OCI-LY7 (cell line): Measurements from ENCODE around the gene DNAAF3. TPM values are rescaled to one million over a fixed set of nuclear protein-coding genes. Genes with fewer than 3 reads are reported as not detected.
A peak's percentile ranks its signal among the peaks of the same experiment; 100 is the strongest.

Experiments used
- BruUV-seq: library from RNA; stranded (reverse); fragments of 400-500 nt; replicated peaks from 2 replicates; lab custom pipeline; 2021; lab: Mats Ljungman, UMichigan
- CTCF ChIA-PET: fragments of 300-600 bp; sonication (Branson Sonifier 250); formaldehyde crosslinking; loops from one replicate; lab custom pipeline; 2022; ENCODE audit warnings: antibody characterized with exemption; ENCODE audit not compliant: unreplicated experiment; lab: Charles Lee
- POLR2A ChIA-PET: fragments of 300-600 bp; sonication (Branson Sonifier 250); formaldehyde crosslinking; loops from one replicate; lab custom pipeline; 2022; ENCODE audit warnings: antibody characterized with exemption; lab: Charles Lee
- DNase-seq: peaks from one replicate; pipeline ENCODE4 v3.0.0-alpha.2; 2015; ENCODE audit warnings: low spot score
- H2AFZ ChIP-seq: fragments of 200-600 bp; sonication (generic), shearing (Covaris generic); 2 replicates; pipeline ENCODE4 v1.6.1; 2014; ENCODE audit warnings: mild to moderate bottlenecking, antibody characterized with exemption, low read length, moderate library complexity
- H3K27ac ChIP-seq: fragments of 200-600 bp; sonication (generic); 2 replicates; pipeline ENCODE4 v1.5.1; 2014; ENCODE audit warnings: mixed run types, low read depth, mild to moderate bottlenecking, moderate library complexity, low read length, inconsistent platforms; ENCODE audit not compliant: poor library complexity, severe bottlenecking
- H3K36me3 ChIP-seq: fragments of 200-600 bp; sonication (generic); 2 replicates; pipeline ENCODE4 v1.6.1; 2014; ENCODE audit warnings: mild to moderate bottlenecking, antibody characterized with exemption, low read length, moderate library complexity, mixed read lengths; ENCODE audit not compliant: insufficient read depth
- H3K4me1 ChIP-seq: fragments of 200-600 bp; sonication (generic); 2 replicates; pipeline ENCODE4 v1.5.1; 2014; ENCODE audit warnings: mild to moderate bottlenecking, low read length; ENCODE audit not compliant: insufficient read depth, poor library complexity, severe bottlenecking
- H3K4me2 ChIP-seq: fragments of 200-600 bp; sonication (generic); 2 replicates; pipeline ENCODE4 v1.6.1; 2014; ENCODE audit warnings: mild to moderate bottlenecking, low read length
- H3K4me3 ChIP-seq: fragments of 200-600 bp; sonication (generic); 2 replicates; pipeline ENCODE4 v1.5.1; 2014; ENCODE audit warnings: mild to moderate bottlenecking, low read depth, low read length; ENCODE audit not compliant: poor library complexity, severe bottlenecking
- H3K79me2 ChIP-seq: fragments of 200-600 bp; sonication (generic); 2 replicates; pipeline ENCODE4 v1.6.1; 2016; ENCODE audit warnings: low read depth, mild to moderate bottlenecking, low read length, moderate library complexity, mixed read lengths; ENCODE audit not compliant: insufficient read depth
- H3K9me2 ChIP-seq: fragments of 200-600 bp; sonication (generic); 2 replicates; pipeline ENCODE4 v1.6.1; 2016; ENCODE audit warnings: mild to moderate bottlenecking, low read length, mixed read lengths; ENCODE audit not compliant: insufficient read depth
- H3K9me3 ChIP-seq: fragments of 200-600 bp; sonication (generic); 2 replicates; pipeline ENCODE4 v1.6.1; 2014; ENCODE audit warnings: mild to moderate bottlenecking, mixed run types, low read length, mixed read lengths
- H4K20me1 ChIP-seq: fragments of 200-600 bp; sonication (generic); 2 replicates; pipeline ENCODE4 v1.6.1; 2014; ENCODE audit warnings: mild to moderate bottlenecking, antibody characterized with exemption, low read length, moderate library complexity, mixed read lengths; ENCODE audit not compliant: insufficient read depth
- CTCF ChIP-seq: fragments of 200-600 bp; sonication (generic); conservative IDR thresholded peaks from 2 replicates; pipeline ENCODE4 v1.5.1; 2014; ENCODE audit warnings: mild to moderate bottlenecking, antibody characterized with exemption, low read length, moderate library complexity, mixed read lengths
- EZH2phosphoT487 ChIP-seq: fragments of 200-600 bp; sonication (generic); IDR thresholded peaks from 2 replicates; pipeline ENCODE4 v1.6.1; 2018; ENCODE audit warnings: low read depth, borderline replicate concordance, mild to moderate bottlenecking, mixed run types, antibody characterized with exemption, low read length, moderate library complexity, mixed read lengths
- intact Hi-C: fragments of 100-400 bp; cut with micrococcal nuclease; formaldehyde crosslinking; loops from one replicate; pipeline ENCODE4 v1.10.0; 2022; ENCODE audit not compliant: unreplicated experiment
- total RNA-seq, 2 experiments: library from RNA; depleted of rRNA in 1 of 2; stranded (reverse); fragments of >200 nt in 1 of 2; shearing (Covaris generic) in 1 of 2; gene quantifications; 2 replicates each; pipeline ENCODE4 v1.2.3, GENCODE V29; 2014 to 2022

DNAAF3 gene
- total RNA-seq, 2 experiments from 2014 or later = 2.5 to 2.8 TPM

GRCh38 chr19:55212447-55212846, 46.0 kb upstream of the DNAAF3 start:
- intact Hi-C loops = loop anchor here (1.0 to 2.0 kb wide), 3 partner anchors 42 to 206 kb away; no protein-coding TSS in a partner anchor
- DNase-seq = peak; percentile 87

GRCh38 chr19:55209693-55210472, 43.5 kb upstream of the DNAAF3 start:
- no peak for DNase-seq
- H3K9me2 ChIP-seq = no peaks in the 10 kb centered on the region
- POLR2A ChIA-PET = no interaction called here
- no peak for TF ChIP-seq CTCF
- TF ChIP-seq EZH2phosphoT487 = no peak
- BruUV-seq = no TSS peak
- H3K36me3 ChIP-seq = no peaks in the 10 kb centered on the region
- H2AFZ ChIP-seq = no peak overlapping the region
- no peaks in the 10 kb centered on the region for H4K20me1 ChIP-seq
- H3K9me3 ChIP-seq = no peaks in the 10 kb centered on the region
- H3K27ac ChIP-seq = no peak overlapping the region
- no peaks in the 10 kb centered on the region for H3K79me2 ChIP-seq
- no peak overlapping the region for H3K4me3 ChIP-seq
- intact Hi-C loops = no loop called here
- CTCF ChIA-PET = no interaction called here
- no peak overlapping the region; the same call in 1 of the 2 replicates for H3K4me2 ChIP-seq
- H3K4me1 ChIP-seq = peaks cover 7% of the 10 kb centered on the region

More at GRCh38 chr19:55212447-55212846, 46.0 kb upstream of the DNAAF3 start:
- no peaks in the 10 kb centered on the region for H4K20me1 ChIP-seq
- H3K9me3 ChIP-seq = no peaks in the 10 kb centered on the region
- H3K36me3 ChIP-seq = no peaks in the 10 kb centered on the region
- ChIA-PET CTCF (no interaction called here), POLR2A (no interaction called here)
- TF ChIP-seq EZH2phosphoT487 (no peak), CTCF (peak; percentile 97)
- H3K9me2 ChIP-seq = no peaks in the 10 kb centered on the region
- BruUV-seq = no TSS peak
- no peak overlapping the region for H2AFZ ChIP-seq
- no peak overlapping the region for H3K27ac ChIP-seq
- peaks cover 16% of the 10 kb centered on the region for H3K4me1 ChIP-seq
- H3K4me2 ChIP-seq = no peak overlapping the region
- H3K4me3 ChIP-seq = no peak overlapping the region
- H3K79me2 ChIP-seq = no peaks in the 10 kb centered on the region
